A549 (cell line): ENCODE measurements around the gene SGCD. TPM values are rescaled to one million over a fixed set of nuclear protein-coding genes. Genes with fewer than 3 reads are reported as not detected.
A peak's percentile ranks its signal among the peaks of the same experiment; 100 is the strongest.

Source experiments
- ATAC-seq, 2 experiments: fragments of 200-7000 bp in 1 of 2; fragments of >200 bp in 1 of 2; cut with Nextera tagmentation in 1 of 2; cut with Tn5 transposase in 1 of 2; 3 replicates each; pipeline versions ENCODE4 v1.8.0 to v1.9.1; 2018 to 2020; ENCODE audit warnings: mild to moderate bottlenecking in 1 of 2, moderate library complexity in 1 of 2
- CTCF ChIA-PET: fragments of 300-600 bp; sonication (Branson Sonifier 250); formaldehyde crosslinking; extraction: SDS; loops from one replicate; lab custom pipeline; 2021; ENCODE audit warnings: antibody characterized with exemption, inconsistent platforms; lab: Yijun Ruan, JAX
- POLR2A ChIA-PET: fragments of 350-600 bp; formaldehyde crosslinking; extraction: SDS; loops from one replicate; lab custom pipeline; 2021; ENCODE audit warnings: antibody characterized with exemption, inconsistent platforms; lab: Yijun Ruan, JAX
- DNase-seq, 2 experiments: peaks; one replicate each; pipeline versions ENCODE4 v3.0.0 to v3.0.0-alpha.2; 2011 to 2016; ENCODE audit warnings: low read depth in 1 of 2, low spot score in 1 of 2
- FAIRE-seq: peaks from 2 replicates; lab custom pipeline; 2011; peaks lifted over from hg19 to GRCh38; lab: Jason Lieb, UNC
- H3K27ac ChIP-seq, 2 experiments: fragments of >200 bp; sonication (Bioruptor Twin); formaldehyde crosslinking; 3 replicates each; pipeline ENCODE4 v1.5.1; 2016 to 2017
- H3K4me1 ChIP-seq: fragments of >200 bp; sonication (Bioruptor Twin); formaldehyde crosslinking; 3 replicates; pipeline ENCODE4 v1.6.1; 2016
- H3K4me2 ChIP-seq: fragments of >200 bp; sonication (Bioruptor Twin); formaldehyde crosslinking; 3 replicates; pipeline ENCODE4 v1.6.1; 2016
- H3K4me3 ChIP-seq: fragments of >200 bp; sonication (Bioruptor Twin); formaldehyde crosslinking; 3 replicates; pipeline ENCODE4 v1.5.1; 2016
- H3K9me3 ChIP-seq: fragments of >200 bp; sonication (Bioruptor Twin); formaldehyde crosslinking; 3 replicates; pipeline ENCODE4 v1.6.1; 2016
- ATOH8 ChIP-seq: fragments of 250-450 bp; sonication (Bioruptor Pico); IDR thresholded peaks from 2 replicates; pipeline ENCODE4 v1.5.0; 2020; ENCODE audit warnings: low read depth, mild to moderate bottlenecking, moderate library complexity
- BCL3 ChIP-seq: fragments of >200 bp; sonication (Bioruptor Twin); formaldehyde crosslinking; IDR thresholded peaks from 3 replicates; pipeline ENCODE4 v1.6.1; 2016
- BHLHE40 ChIP-seq: IDR thresholded peaks from 2 replicates; pipeline ENCODE4 v1.6.1; 2012; ENCODE audit warnings: low read depth, low read length, inconsistent platforms
- CBX8 ChIP-seq: fragments of 200-600 bp; sonication (generic); IDR thresholded peaks from 2 replicates; pipeline ENCODE4 v1.6.1; 2016
- CEBPB ChIP-seq, 2 experiments: fragments of >200 bp in 1 of 2; sonication (Bioruptor Twin) in 1 of 2; formaldehyde crosslinking in 1 of 2; IDR thresholded peaks; 2 replicates each; pipeline ENCODE4 v1.6.1; 2012 to 2016
- EHMT2 ChIP-seq: fragments of 200-600 bp; sonication (generic); IDR thresholded peaks from 2 replicates; pipeline ENCODE4 v1.6.1; 2016; ENCODE audit warnings: antibody characterized with exemption, low read depth, mild to moderate bottlenecking, moderate library complexity
- ELK1 ChIP-seq: fragments of 150-350 bp; IDR thresholded peaks from 2 replicates; pipeline ENCODE4 v1.6.1; 2014; ENCODE audit warnings: low read depth, mild to moderate bottlenecking, low read length
- EP300 ChIP-seq, 2 experiments: fragments of >200 bp; sonication (Bioruptor Twin); formaldehyde crosslinking; IDR thresholded peaks; 2 replicates in 1 of 2; 3 replicates in 1 of 2; pipeline ENCODE4 v1.6.1; 2016 to 2017
- FOSB ChIP-seq: fragments of 250-450 bp; sonication (Bioruptor Pico); IDR thresholded peaks from 2 replicates; pipeline ENCODE4 v1.5.0; 2020; ENCODE audit warnings: mild to moderate bottlenecking, moderate library complexity
- HMGXB4 ChIP-seq: fragments of 250-450 bp; sonication (Bioruptor Pico); IDR thresholded peaks from 2 replicates; pipeline ENCODE4 v1.5.0; 2021; ENCODE audit warnings: mild to moderate bottlenecking, moderate library complexity, borderline replicate concordance
- HOXA7 ChIP-seq: fragments of 250-450 bp; sonication (Bioruptor Pico); IDR thresholded peaks from 2 replicates; pipeline ENCODE4 v1.5.0; 2020; ENCODE audit warnings: mild to moderate bottlenecking, moderate library complexity
- KDM1A ChIP-seq: fragments of 200-600 bp; sonication (generic); IDR thresholded peaks from 2 replicates; pipeline ENCODE4 v1.6.1; 2016; ENCODE audit warnings: low read depth, mild to moderate bottlenecking
- KDM5A ChIP-seq: fragments of 200-600 bp; sonication (generic); IDR thresholded peaks from 2 replicates; pipeline ENCODE4 v1.6.1; 2016; ENCODE audit warnings: antibody characterized with exemption, mild to moderate bottlenecking
- MAFK ChIP-seq: fragments of 450-650 bp; IDR thresholded peaks from 2 replicates; pipeline ENCODE4 v1.6.1; 2014; ENCODE audit not compliant: partially characterized antibody
- NFE2L2 ChIP-seq: fragments of 150-350 bp; conservative IDR thresholded peaks from 2 replicates; pipeline ENCODE4 v1.6.1; 2014; ENCODE audit warnings: low read length
- NPAS2 ChIP-seq: fragments of 250-450 bp; sonication (Bioruptor Pico); IDR thresholded peaks from 2 replicates; pipeline ENCODE4 v1.8.0; 2022; ENCODE audit warnings: mild to moderate bottlenecking, moderate library complexity, borderline replicate concordance
- PHF8 ChIP-seq: fragments of 200-600 bp; sonication (generic); IDR thresholded peaks from 2 replicates; pipeline ENCODE4 v1.6.1; 2016; ENCODE audit warnings: low read depth, mild to moderate bottlenecking, antibody characterized with exemption, moderate library complexity, borderline replicate concordance
- POLR2AphosphoS2 ChIP-seq: conservative IDR thresholded peaks from 2 replicates; pipeline ENCODE4 v1.6.1; 2012; ENCODE audit warnings: low read length, improper control_type of control experiment, inconsistent platforms
- RARB ChIP-seq: fragments of 250-450 bp; sonication (Bioruptor Pico); IDR thresholded peaks from 2 replicates; pipeline ENCODE4 v1.8.0; 2021; ENCODE audit warnings: mild to moderate bottlenecking, moderate library complexity
- RNF2 ChIP-seq: fragments of 200-600 bp; sonication (generic); IDR thresholded peaks from 2 replicates; pipeline ENCODE4 v1.6.1; 2016; ENCODE audit warnings: low read depth, mild to moderate bottlenecking, antibody characterized with exemption, moderate library complexity, borderline replicate concordance
- SMC3 ChIP-seq: fragments of >200 bp; sonication (Bioruptor Twin); formaldehyde crosslinking; IDR thresholded peaks from 3 replicates; pipeline ENCODE4 v1.6.1; 2018; ENCODE audit warnings: inconsistent platforms
- TFCP2L1 ChIP-seq: fragments of 250-450 bp; sonication (Bioruptor Pico); IDR thresholded peaks from 2 replicates; pipeline ENCODE4 v1.5.0; 2021; ENCODE audit warnings: mild to moderate bottlenecking
- USF2 ChIP-seq: fragments of 450-650 bp; IDR thresholded peaks from 2 replicates; pipeline ENCODE4 v1.6.1; 2014; ENCODE audit warnings: antibody characterized with exemption
- ZNF302 ChIP-seq: fragments of 250-450 bp; sonication (Bioruptor Pico); IDR thresholded peaks from 2 replicates; pipeline ENCODE4 v1.9.0; 2021; ENCODE audit warnings: inconsistent platforms, mild to moderate bottlenecking, moderate library complexity
- whole genome bisulfite sequencing: methylation state at CpG from one replicate; pipeline ENCODE4 v1.1.6; 2017; ENCODE audit errors: missing lambda C conversion rate; 5-methylcytosine and 5-hydroxymethylcytosine counted together
- polyA plus RNA-seq, 4 experiments: library from polyadenylated mRNA; depleted of rRNA in 3 of 4; stranded (reverse); fragments of >200 nt; fragmentation: RNase III in 1 of 4; extraction: RNeasy Plus Mini Kit Qiagen cat#74134 plus additional on column Dnase treatment in 1 of 4; gene quantifications; 2 replicates in 3 of 4; 3 replicates in 1 of 4; pipeline ENCODE4 v1.2.3, GENCODE V29; 2011 to 2017
- TF ChIP-seq, protein P1 (sequence below): fragments of >200 bp; sonication (Bioruptor Twin); formaldehyde crosslinking; IDR thresholded peaks from 3 replicates; pipeline ENCODE4 v1.5.1; 2016

The SGCD gene
- polyA plus RNA-seq, 2 of the 4 experiments (the other 2 are of a cell fraction): 7.6 to 10.6 TPM

DNA sequence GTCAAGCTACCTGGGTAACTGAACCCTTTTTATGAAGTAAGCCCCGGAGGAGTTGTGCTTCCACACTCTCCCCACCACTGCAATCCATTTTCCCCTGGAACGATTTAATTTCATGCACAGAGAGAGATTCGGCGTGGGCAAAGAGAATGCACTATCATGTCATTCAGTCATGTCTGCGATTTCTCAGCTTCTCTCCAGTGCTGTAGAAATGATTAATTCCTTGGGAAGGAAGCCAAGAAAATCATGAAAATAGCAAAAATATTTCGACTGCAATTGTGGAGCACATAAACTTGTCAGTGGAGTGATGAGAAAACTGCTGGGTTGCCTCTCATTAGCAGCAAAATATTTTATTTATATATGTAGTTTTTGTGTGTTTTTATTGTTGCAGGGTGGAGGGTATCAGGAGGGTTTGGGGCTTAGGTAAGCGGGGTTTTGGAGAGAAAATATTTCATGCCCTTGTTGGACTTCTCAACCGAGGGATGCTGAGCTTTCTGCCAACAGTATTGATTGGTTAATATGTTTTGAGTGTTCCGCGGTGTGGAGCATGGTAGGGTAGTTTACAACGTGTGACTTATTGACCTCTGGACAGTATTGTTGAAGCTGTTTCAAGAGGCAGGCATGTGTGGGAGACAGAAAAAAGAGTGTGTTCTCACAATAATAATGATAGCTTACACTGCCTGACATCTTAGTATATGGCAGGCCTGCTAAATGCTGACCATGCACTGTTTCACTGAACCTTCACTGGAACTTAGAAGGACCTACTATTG lies 69.3 kb downstream of the SGCD start:
- H3K4me3 ChIP-seq: no peak overlapping the region
- TF ChIP-seq MAFK (peak; percentile 77), NPAS2 (CRISPR knock-in tag) (no peak)
- TF ChIP-seq, all 56 proteins: peak for 1
- ChIA-PET CTCF (no interaction called here), POLR2A (no interaction called here)
- Histone ChIP-seq H3K9me3 (peaks cover 8% of the 10 kb centered on the region; the same call in 1 of the 3 replicates), H3K4me2 (no peak overlapping the region), H3K4me1 (peaks cover 14% of the 10 kb centered on the region), H3K27ac (peak overlapping the region in 1 of 2 experiments; percentile 20; a peak in 1 of 6 replicates)
- no peak for FAIRE-seq
- WGBS: 78% methylated on average over 11 of the region's 11 CpGs
- no peak for ATAC-seq
- DNase-seq: no peak

DNA sequence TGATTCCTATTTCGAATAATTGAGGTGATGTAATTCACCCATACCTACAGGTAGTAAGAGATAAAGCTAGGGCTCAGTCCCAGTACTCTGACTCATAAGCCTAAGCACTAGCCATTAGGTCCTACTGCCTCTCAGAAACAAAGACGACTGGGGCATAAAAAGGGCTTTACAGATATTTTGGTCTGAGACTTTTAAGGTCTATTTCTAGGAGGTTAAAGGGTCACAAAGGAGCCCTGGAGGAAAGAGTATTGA lies 69.8 kb downstream of the SGCD start:
- FAIRE-seq (no peak), ATAC-seq (no peak), DNase-seq (no peak)
- CTCF ChIA-PET: no interaction called here
- Histone ChIP-seq H3K4me1 (peaks cover 14% of the 10 kb centered on the region), H3K4me2 (no peak overlapping the region), H3K27ac (no peak overlapping the region), H3K4me3 (no peak overlapping the region), H3K9me3 (peaks cover 8% of the 10 kb centered on the region; the same call in 1 of the 3 replicates)
- 73% methylated on average over 2 of the region's 2 CpGs for WGBS
- POLR2A ChIA-PET: no interaction called here
- TF ChIP-seq RARB: no peak
- no peak for TF ChIP-seq PHF8
- TF ChIP-seq, protein P1, sequence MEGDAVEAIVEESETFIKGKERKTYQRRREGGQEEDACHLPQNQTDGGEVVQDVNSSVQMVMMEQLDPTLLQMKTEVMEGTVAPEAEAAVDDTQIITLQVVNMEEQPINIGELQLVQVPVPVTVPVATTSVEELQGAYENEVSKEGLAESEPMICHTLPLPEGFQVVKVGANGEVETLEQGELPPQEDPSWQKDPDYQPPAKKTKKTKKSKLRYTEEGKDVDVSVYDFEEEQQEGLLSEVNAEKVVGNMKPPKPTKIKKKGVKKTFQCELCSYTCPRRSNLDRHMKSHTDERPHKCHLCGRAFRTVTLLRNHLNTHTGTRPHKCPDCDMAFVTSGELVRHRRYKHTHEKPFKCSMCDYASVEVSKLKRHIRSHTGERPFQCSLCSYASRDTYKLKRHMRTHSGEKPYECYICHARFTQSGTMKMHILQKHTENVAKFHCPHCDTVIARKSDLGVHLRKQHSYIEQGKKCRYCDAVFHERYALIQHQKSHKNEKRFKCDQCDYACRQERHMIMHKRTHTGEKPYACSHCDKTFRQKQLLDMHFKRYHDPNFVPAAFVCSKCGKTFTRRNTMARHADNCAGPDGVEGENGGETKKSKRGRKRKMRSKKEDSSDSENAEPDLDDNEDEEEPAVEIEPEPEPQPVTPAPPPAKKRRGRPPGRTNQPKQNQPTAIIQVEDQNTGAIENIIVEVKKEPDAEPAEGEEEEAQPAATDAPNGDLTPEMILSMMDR: no peak
- TF ChIP-seq ELK1: no peak
- TF ChIP-seq ZNF302 (CRISPR knock-in tag): no peak
- no peak for TF ChIP-seq SMC3
- no peak for TF ChIP-seq KDM1A
- no peak for TF ChIP-seq CEBPB (IDR thresholded peaks at IDR 0.05)
- TF ChIP-seq BHLHE40: no peak
- TF ChIP-seq KDM5A: no peak
- TF ChIP-seq POLR2AphosphoS2: no peak

DNA sequence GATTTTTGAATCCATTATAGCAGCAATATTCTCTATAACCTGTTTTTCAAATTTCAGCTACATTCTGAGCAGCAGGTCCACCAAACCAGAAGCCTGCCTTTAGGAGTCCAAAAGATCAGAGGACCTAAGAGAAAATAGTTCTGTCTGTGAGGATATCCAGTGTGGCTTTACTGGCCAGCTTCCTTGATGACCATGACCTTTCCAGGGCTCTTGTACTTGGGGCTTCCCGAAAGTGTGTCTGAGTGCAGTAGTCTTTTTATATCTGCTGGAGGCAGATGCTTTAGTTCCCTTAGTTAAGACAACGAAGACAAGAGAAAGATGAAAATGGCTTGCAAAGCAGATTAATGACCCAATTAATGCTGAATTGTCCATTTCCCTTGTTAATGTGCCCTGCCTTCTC lies 72.4 kb downstream of the SGCD start:
- Histone ChIP-seq H3K4me3 (no peak overlapping the region), H3K4me1 (peaks cover 12% of the 10 kb centered on the region), H3K4me2 (no peak overlapping the region), H3K9me3 (peaks cover 8% of the 10 kb centered on the region; the same call in 1 of the 3 replicates), H3K27ac (no peak overlapping the region)
- 84% methylated on average over 2 of the region's 2 CpGs for WGBS
- no peak for FAIRE-seq
- POLR2A ChIA-PET: no interaction called here
- no peak for DNase-seq
- no peak; a peak in 1 of 6 replicates for ATAC-seq
- CTCF ChIA-PET: no interaction called here
- no peak for TF ChIP-seq EHMT2
- TF ChIP-seq NFE2L2: no peak
- no peak for TF ChIP-seq HOXA7 (CRISPR knock-in tag)
- TF ChIP-seq SMC3: no peak
- TF ChIP-seq USF2: no peak
- no peak for TF ChIP-seq ATOH8 (CRISPR knock-in tag)
- no peak for TF ChIP-seq RNF2
- TF ChIP-seq EP300 (IDR thresholded peaks at IDR 0.05): no peak
- no peak for TF ChIP-seq PHF8
- no peak for TF ChIP-seq BCL3
- TF ChIP-seq CEBPB (IDR thresholded peaks at IDR 0.05): no peak
- TF ChIP-seq NPAS2 (CRISPR knock-in tag): no peak
- TF ChIP-seq KDM1A: no peak
- TF ChIP-seq HMGXB4 (CRISPR knock-in tag): no peak
- no peak for TF ChIP-seq TFCP2L1
- no peak for TF ChIP-seq FOSB
- TF ChIP-seq CBX8: no peak
